ENCODE results near the gene ARHGAP20. TPM values are rescaled to one million over a fixed set of nuclear protein-coding genes. Genes with fewer than 3 reads are reported as not detected.

The ARHGAP20 gene
- total and polyA plus RNA-seq, 2 experiments from 2014 or later: 0.31 TPM; not detected in 1

GRCh38 chr11:110752890-110753289 lies 40.7 kb upstream of the ARHGAP20 start:
- Histone ChIP-seq H3K4me3 (no peak overlapping the region), H3K27ac (ENCODE audit: low read depth) (no peak overlapping the region), H3F3A (replicated peaks; ENCODE audit: low read depth) (no peaks in the 10 kb centered on the region), H3K79me2 (replicated peaks; ENCODE audit: insufficient read depth) (no peaks in the 10 kb centered on the region), H2AFZ (no peak overlapping the region), H3K9me2 (ENCODE audit: insufficient read depth) (no peaks in the 10 kb centered on the region), H4K20me1 (replicated peaks; ENCODE audit: insufficient read depth) (no peaks in the 10 kb centered on the region), H3K27me3 (ENCODE audit: insufficient read depth) (no peaks in the 10 kb centered on the region), H3K36me3 (ENCODE audit: insufficient read depth) (no peaks in the 10 kb centered on the region), H3K4me2 (no peak overlapping the region), H3K4me1 (ENCODE audit: insufficient read depth) (no peaks in the 10 kb centered on the region)
- Mint-ChIP-seq H3K4me3 (no peak overlapping the region), H3K4me1 (no peaks in the 10 kb centered on the region), H3K36me3 (ENCODE audit: low read depth) (no peaks in the 10 kb centered on the region; the same call in 1 of the 3 replicates), H3K27me3 (ENCODE audit: insufficient read depth, low read depth, poor library complexity) (peaks cover 4% of the 10 kb centered on the region), H3K27ac (no peak overlapping the region), H3K9me3 (peaks cover 9% of the 10 kb centered on the region; the same call in 2 of the 3 replicates)
- DNase-seq (ENCODE audit: low spot score) (no peak), ATAC-seq (no peak)
- TF ChIP-seq EZH2 (IDR thresholded peaks at IDR 0.05; ENCODE audit: low read depth, unreplicated experiment) (no peak), POLR2AphosphoS5 (IDR thresholded peaks at IDR 0.05; ENCODE audit: low read depth) (no peak), JUNB (IDR thresholded peaks at IDR 0.05; ENCODE audit: unreplicated experiment) (no peak), ZNF331 (CRISPR knock-in tag; IDR thresholded peaks at IDR 0.05; ENCODE audit: low read depth) (no peak), STAT1 (IDR thresholded peaks at IDR 0.05; ENCODE audit: unreplicated experiment) (no peak), ZNF114 (CRISPR knock-in tag; IDR thresholded peaks at IDR 0.05) (no peak), EZH2phosphoT487 (IDR thresholded peaks at IDR 0.05; ENCODE audit: unreplicated experiment) (no peak), REST (IDR thresholded peaks at IDR 0.05; ENCODE audit: unreplicated experiment) (no peak), NANOG (IDR thresholded peaks at IDR 0.05; ENCODE audit: borderline replicate concordance) (no peak), ETS1 (IDR thresholded peaks at IDR 0.05) (no peak), CTCF (conservative IDR thresholded peaks at IDR 0.05; ENCODE audit: low read depth in 2 of 2) (no peak), ZNF462 (CRISPR knock-in tag; IDR thresholded peaks at IDR 0.05) (no peak), CREB1 (CRISPR knock-in tag; IDR thresholded peaks at IDR 0.05; ENCODE audit: low read depth) (no peak)

Measured in GM23338 (cell line).